ENCODE measurements around the gene SAMD9. TPM values are rescaled to one million over a fixed set of nuclear protein-coding genes. Genes with fewer than 3 reads are reported as not detected.
"Not testable (repeated sequence)": the region's sequence is repeated elsewhere in the genome, so short reads cannot be mapped to it uniquely, and the experiment has no call there.

SAMD9 gene
- polyA plus RNA-seq, 1 donor (not counting 4 experiments of a cell fraction or from before 2014, with no cell fraction given), result 26.8 TPM

DNA sequence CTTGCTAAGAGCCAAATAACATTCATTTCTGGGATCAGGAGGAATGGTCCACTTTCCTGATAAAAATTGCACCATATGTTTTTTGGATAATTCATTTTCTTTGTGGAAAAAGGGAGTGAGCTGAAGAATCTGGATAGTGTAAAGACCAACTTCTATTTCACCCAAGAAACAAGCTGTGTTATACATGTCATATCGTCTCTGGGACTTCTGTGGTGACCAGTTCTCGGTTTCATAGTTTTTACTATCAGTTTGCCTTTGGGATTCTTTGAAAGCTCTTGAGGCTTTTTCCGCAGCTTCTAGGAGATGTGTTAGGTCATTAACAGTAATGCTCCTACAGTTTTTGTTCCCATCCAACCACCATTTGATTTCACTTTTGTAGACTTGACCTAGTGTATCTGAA lies 14.4 kb upstream of the SAMD9 start:
- H2AFZ ChIP-seq (ENCODE audit: control insufficient read depth, low read length), result no peak overlapping the region
- H3K36me3 ChIP-seq (ENCODE audit: control insufficient read depth in 2 of 2, extremely low read depth in 1 of 2, insufficient read depth in 2 of 2, low read length in 2 of 2), result peaks cover 0 to 1% of the 10 kb centered on the region in 2 experiments
- H3K9ac ChIP-seq (ENCODE audit: control insufficient read depth, extremely low read depth, insufficient read depth, low read length), result no peak overlapping the region
- dilution Hi-C loops (cut with MboI; ENCODE audit: extremely low pct_ligation_motif_present, low sequenced_read_pairs), result no loop called here
- H3K9me1 ChIP-seq (ENCODE audit: control insufficient read depth, extremely low read depth, insufficient read depth, low read length), result no peaks in the 10 kb centered on the region
- H3K79me2 ChIP-seq (ENCODE audit: control insufficient read depth, insufficient read depth, low read length), result no peaks in the 10 kb centered on the region
- DNase-seq (ENCODE audit: low read depth, low spot score) (no peak), FAIRE-seq (no peak)
- no peaks in the 10 kb centered on the region for H3K27me3 ChIP-seq (ENCODE audit: control insufficient read depth, extremely low read depth, insufficient read depth, low read length)
- H3K4me2 ChIP-seq (ENCODE audit: control insufficient read depth, extremely low read depth, insufficient read depth, low read depth, low read length), result no peak overlapping the region
- no peak overlapping the region for H3K27ac ChIP-seq (ENCODE audit: control insufficient read depth, insufficient read depth, low read length)
- TF ChIP-seq, protein P1, sequence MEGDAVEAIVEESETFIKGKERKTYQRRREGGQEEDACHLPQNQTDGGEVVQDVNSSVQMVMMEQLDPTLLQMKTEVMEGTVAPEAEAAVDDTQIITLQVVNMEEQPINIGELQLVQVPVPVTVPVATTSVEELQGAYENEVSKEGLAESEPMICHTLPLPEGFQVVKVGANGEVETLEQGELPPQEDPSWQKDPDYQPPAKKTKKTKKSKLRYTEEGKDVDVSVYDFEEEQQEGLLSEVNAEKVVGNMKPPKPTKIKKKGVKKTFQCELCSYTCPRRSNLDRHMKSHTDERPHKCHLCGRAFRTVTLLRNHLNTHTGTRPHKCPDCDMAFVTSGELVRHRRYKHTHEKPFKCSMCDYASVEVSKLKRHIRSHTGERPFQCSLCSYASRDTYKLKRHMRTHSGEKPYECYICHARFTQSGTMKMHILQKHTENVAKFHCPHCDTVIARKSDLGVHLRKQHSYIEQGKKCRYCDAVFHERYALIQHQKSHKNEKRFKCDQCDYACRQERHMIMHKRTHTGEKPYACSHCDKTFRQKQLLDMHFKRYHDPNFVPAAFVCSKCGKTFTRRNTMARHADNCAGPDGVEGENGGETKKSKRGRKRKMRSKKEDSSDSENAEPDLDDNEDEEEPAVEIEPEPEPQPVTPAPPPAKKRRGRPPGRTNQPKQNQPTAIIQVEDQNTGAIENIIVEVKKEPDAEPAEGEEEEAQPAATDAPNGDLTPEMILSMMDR (optimal IDR thresholded peaks at IDR 0.05 in 1 of 3, IDR thresholded peaks at IDR 0.05 in 1 of 3, conservative IDR thresholded peaks at IDR 0.05 in 1 of 3; ENCODE audit: extremely low read depth in 1 of 3, insufficient read depth in 2 of 3, low read length in 3 of 3), result no peak
- no peak for TF ChIP-seq EZH2 (IDR thresholded peaks at IDR 0.05; ENCODE audit: low read length)
- H3K9me3 ChIP-seq (ENCODE audit: control insufficient read depth, low read depth, low read length), result no peaks in the 10 kb centered on the region
- no peaks in the 10 kb centered on the region for H4K20me1 ChIP-seq (ENCODE audit: control insufficient read depth, extremely low read depth, insufficient read depth, low read length)
- no peaks in the 10 kb centered on the region for H3K4me1 ChIP-seq (ENCODE audit: control insufficient read depth, extremely low read depth, insufficient read depth, low read length)
- H3K4me3 ChIP-seq (ENCODE audit: control insufficient read depth in 2 of 3, extremely low read depth in 1 of 3, insufficient read depth in 2 of 3, low read depth in 1 of 3, low read length in 3 of 3), result no peak overlapping the region

DNA sequence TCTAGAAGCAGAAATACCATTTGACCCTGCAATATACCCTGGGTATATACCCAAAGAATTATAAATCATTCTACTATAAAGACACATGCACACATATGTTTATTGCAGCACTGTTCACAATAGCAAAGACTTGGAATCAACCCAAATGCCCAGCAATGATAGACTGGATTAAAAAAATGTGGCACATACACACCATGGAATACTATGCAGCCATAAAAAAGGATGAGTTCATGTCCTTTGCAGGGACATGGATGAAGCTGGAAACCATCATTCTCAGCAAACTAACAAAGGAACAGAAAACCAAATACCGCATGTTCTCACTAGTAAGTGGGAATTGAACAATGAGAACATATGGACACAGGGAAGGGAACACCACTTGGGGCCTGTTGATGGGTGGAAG lies 9.2 kb upstream of the SAMD9 start:
- H3K9me3 ChIP-seq (ENCODE audit: control insufficient read depth, low read depth, low read length); DNase-seq (ENCODE audit: low read depth, low spot score); H3K79me2 ChIP-seq (ENCODE audit: control insufficient read depth, insufficient read depth, low read length); H3K9me1 ChIP-seq (ENCODE audit: control insufficient read depth, extremely low read depth, insufficient read depth, low read length); H2AFZ ChIP-seq (ENCODE audit: control insufficient read depth, low read length); dilution Hi-C loops (cut with MboI; ENCODE audit: extremely low pct_ligation_motif_present, low sequenced_read_pairs); H3K27me3 ChIP-seq (ENCODE audit: control insufficient read depth, extremely low read depth, insufficient read depth, low read length); H3K27ac ChIP-seq (ENCODE audit: control insufficient read depth, insufficient read depth, low read length); FAIRE-seq; H3K4me3 ChIP-seq (ENCODE audit: control insufficient read depth in 2 of 3, extremely low read depth in 1 of 3, insufficient read depth in 2 of 3, low read depth in 1 of 3, low read length in 3 of 3); H4K20me1 ChIP-seq (ENCODE audit: control insufficient read depth, extremely low read depth, insufficient read depth, low read length); H3K4me2 ChIP-seq (ENCODE audit: control insufficient read depth, extremely low read depth, insufficient read depth, low read depth, low read length); H3K4me1 ChIP-seq (ENCODE audit: control insufficient read depth, extremely low read depth, insufficient read depth, low read length); H3K36me3 ChIP-seq (ENCODE audit: control insufficient read depth in 2 of 2, extremely low read depth in 1 of 2, insufficient read depth in 2 of 2, low read length in 2 of 2); H3K9ac ChIP-seq (ENCODE audit: control insufficient read depth, extremely low read depth, insufficient read depth, low read length): not testable (repeated sequence)

DNA sequence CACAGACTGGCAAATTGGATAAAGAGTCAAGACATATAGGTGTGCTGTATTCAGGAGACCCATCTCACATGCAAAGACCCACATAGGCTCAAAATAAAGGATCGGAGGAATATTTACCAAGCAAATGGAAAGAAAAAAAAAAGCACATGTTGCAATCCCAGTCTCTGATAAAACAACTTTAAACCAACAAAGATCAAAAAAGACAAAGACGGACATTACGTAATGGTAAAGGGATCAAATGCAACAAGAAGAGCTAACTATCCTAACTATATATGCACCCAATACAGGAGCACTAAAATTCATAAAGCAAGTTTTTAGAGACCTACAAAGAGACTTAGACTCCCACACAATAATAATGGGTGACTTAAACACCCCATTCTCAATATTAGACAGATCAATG lies 5.8 kb upstream of the SAMD9 start:
- H4K20me1 ChIP-seq (ENCODE audit: control insufficient read depth, extremely low read depth, insufficient read depth, low read length); H2AFZ ChIP-seq (ENCODE audit: control insufficient read depth, low read length); H3K4me3 ChIP-seq (ENCODE audit: control insufficient read depth in 2 of 3, extremely low read depth in 1 of 3, insufficient read depth in 2 of 3, low read depth in 1 of 3, low read length in 3 of 3); H3K27me3 ChIP-seq (ENCODE audit: control insufficient read depth, extremely low read depth, insufficient read depth, low read length); FAIRE-seq; H3K36me3 ChIP-seq (ENCODE audit: control insufficient read depth in 2 of 2, extremely low read depth in 1 of 2, insufficient read depth in 2 of 2, low read length in 2 of 2); H3K4me1 ChIP-seq (ENCODE audit: control insufficient read depth, extremely low read depth, insufficient read depth, low read length); H3K79me2 ChIP-seq (ENCODE audit: control insufficient read depth, insufficient read depth, low read length); H3K9ac ChIP-seq (ENCODE audit: control insufficient read depth, extremely low read depth, insufficient read depth, low read length); H3K4me2 ChIP-seq (ENCODE audit: control insufficient read depth, extremely low read depth, insufficient read depth, low read depth, low read length); DNase-seq (ENCODE audit: low read depth, low spot score); dilution Hi-C loops (cut with MboI; ENCODE audit: extremely low pct_ligation_motif_present, low sequenced_read_pairs); H3K9me1 ChIP-seq (ENCODE audit: control insufficient read depth, extremely low read depth, insufficient read depth, low read length); H3K27ac ChIP-seq (ENCODE audit: control insufficient read depth, insufficient read depth, low read length); H3K9me3 ChIP-seq (ENCODE audit: control insufficient read depth, low read depth, low read length): not testable (repeated sequence)

All from keratinocyte (primary cell).